ENCODE measurements around the gene ABRACL.

- no peak for TF ChIP-seq CTCF (IDR thresholded peaks at IDR 0.05)
- no peak for TF ChIP-seq CHD2 (IDR thresholded peaks at IDR 0.05; ENCODE audit: low read length, partially characterized antibody)
- TF ChIP-seq KDM1A (IDR thresholded peaks at IDR 0.05; ENCODE audit: low read depth): no peak
- TF ChIP-seq SREBF2 (IDR thresholded peaks at IDR 0.05): no peak
- TF ChIP-seq RCOR1 (IDR thresholded peaks at IDR 0.05; ENCODE audit: low read depth, low read length): no peak
These were observed 28.4 kb upstream of the ABRACL start for GRCh38 chr6:138999949-139000725.

Measured in A549 (cell line).